NT2/D1 (cell line): ENCODE results near the gene FAM83D.

ENCODE experiments used
- SUZ12 ChIP-seq: IDR thresholded peaks from 2 replicates; pipeline ENCODE4 v1.6.1; 2011; ENCODE audit not compliant: insufficient read length, insufficient read depth; ENCODE audit errors: extremely low read depth
- YY1 ChIP-seq: IDR thresholded peaks from 2 replicates; pipeline ENCODE4 v1.6.1; 2011; ENCODE audit not compliant: insufficient read length, insufficient read depth
- ZNF274 ChIP-seq: IDR thresholded peaks from 2 replicates; pipeline ENCODE4 v1.6.1; 2011; ENCODE audit warnings: mild to moderate bottlenecking, low read depth, low read length

GRCh38 chr20:38889050-38889449 is 37.2 kb upstream of the FAM83D start:
- TF ChIP-seq YY1: no peak
- no peak for TF ChIP-seq ZNF274
- TF ChIP-seq SUZ12: no peak
